HG02763 (cell line): ENCODE results near the gene PODXL.
A peak's percentile ranks its signal among the peaks of the same experiment; 100 is the strongest.

Experiments
- ATAC-seq: cut with Tn5 transposase; IDR thresholded peaks from one replicate; pipeline ENCODE4 v1.9.1; 2021; ENCODE audit warnings: mild to moderate bottlenecking, moderate library complexity; ENCODE audit not compliant: unreplicated experiment

Gene PODXL

DNA sequence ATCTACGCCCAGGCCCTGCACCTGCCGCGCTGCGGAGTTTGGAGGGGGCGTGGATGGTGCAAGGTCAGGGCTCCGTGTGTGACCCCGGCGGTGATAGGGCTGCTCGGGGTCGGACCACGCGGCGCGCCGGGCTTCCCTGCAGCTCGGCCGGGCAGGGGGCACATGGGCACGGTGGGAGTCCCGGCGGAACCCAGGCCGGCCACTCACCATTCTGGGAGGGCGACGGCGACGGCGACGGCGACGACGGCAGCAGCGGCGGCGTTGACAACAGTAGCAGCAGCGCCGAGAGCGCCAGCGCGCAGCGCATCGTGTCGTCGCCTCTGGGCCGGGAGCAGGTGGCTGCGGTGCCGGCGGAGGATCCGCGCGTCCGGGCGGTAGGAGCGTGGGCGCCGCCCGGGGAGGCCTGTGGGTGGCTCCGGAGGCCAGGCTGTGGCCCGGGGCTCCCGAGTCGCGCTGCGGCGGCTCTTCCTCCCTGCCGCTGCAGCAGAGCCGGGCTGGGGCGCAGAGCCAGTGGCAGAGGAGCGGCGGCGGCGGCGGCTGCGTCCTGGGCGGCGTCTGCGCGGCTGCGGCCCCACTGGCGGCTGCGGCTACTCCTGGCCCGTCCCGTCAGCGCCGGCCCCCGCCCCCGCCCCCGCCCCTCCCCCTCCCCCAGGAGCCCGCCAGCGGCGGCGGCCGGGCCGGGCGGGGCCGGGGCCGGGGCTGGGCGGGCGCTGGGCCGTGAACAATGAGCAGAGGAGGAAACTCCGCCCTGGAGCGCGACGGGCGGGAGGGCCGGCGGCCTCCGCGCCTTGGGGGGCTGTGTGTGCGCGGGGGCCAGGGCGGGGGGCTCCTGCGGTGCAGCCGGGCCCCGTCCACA lies at the start of gene PODXL:
Gene PODXL, minus strand, starts transcription at position 576 of the 856 bp plus-strand sequence. Its CDS starts 269 bp downstream, at position 307.
- ATAC-seq = peak; percentile 62

- no peak for ATAC-seq
Measured at GRCh38 chr7:131605280-131605878, 49.0 kb upstream of the PODXL start.

GRCh38 chr7:131604841-131605279 lies 48.4 kb upstream of the PODXL start:
- no peak for ATAC-seq

GRCh38 chr7:131603932-131604331 lies 47.5 kb upstream of the PODXL start:
- ATAC-seq = no peak

- no peak for ATAC-seq
Measured at GRCh38 chr7:131602994-131603372, 46.6 kb upstream of the PODXL start.

DNA sequence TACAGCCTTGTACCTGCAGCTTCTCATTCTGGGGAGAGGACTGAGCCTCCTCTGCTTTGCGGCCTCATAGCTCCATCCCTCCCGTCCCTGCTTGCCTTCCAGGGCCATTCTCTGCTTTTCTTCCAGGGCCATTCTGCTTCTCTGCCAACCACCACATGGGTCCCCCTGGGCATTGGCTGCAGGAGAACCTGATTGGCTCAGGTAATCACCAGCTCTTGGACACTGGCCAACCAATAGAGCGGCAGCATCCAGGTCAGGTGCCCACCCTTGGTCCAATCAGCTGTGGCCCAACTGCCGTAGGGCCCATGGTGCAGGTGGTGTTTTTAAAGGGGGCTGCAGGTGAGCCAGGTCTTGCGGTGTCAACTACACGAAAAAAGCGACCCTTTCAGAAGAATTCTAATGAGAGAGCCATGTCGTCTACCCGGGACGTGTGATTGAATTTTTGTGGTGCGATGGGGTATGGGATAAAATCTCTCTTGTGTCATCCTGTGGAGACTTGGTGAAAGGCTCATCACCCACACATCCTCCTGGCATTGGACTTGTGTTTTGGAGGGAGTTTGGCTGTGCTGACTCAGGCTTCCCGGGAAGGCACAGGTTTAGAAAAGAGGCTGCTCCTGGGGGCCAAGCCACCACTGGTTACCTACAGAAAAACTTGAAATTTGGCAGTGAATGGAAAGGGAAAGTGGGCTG lies 46.0 kb upstream of the PODXL start:
- no peak for ATAC-seq

GRCh38 chr7:131600085-131600881 lies 43.9 kb upstream of the PODXL start:
- no peak for ATAC-seq

- ATAC-seq = no peak
Measured at GRCh38 chr7:131596785-131597184, 40.4 kb upstream of the PODXL start.

DNA sequence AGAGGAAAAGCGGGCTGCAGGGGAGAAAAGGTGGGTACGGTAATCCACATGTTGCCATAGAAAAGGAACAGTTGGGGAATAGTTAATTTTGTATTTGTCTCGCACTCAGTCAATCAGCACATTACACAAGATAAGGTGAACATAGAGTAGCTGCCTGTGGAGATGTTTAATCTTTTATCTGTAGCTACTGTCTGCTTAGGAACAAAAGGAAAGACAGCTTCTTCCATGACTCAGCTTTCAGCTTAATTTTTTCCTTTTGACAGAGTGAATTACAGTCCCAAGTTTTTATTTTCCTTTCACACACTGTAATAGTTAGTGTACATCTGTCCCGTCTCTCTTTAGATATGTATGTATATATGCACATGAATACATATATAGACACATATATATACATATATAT lies 39.3 kb upstream of the PODXL start:
- no peak for ATAC-seq

DNA sequence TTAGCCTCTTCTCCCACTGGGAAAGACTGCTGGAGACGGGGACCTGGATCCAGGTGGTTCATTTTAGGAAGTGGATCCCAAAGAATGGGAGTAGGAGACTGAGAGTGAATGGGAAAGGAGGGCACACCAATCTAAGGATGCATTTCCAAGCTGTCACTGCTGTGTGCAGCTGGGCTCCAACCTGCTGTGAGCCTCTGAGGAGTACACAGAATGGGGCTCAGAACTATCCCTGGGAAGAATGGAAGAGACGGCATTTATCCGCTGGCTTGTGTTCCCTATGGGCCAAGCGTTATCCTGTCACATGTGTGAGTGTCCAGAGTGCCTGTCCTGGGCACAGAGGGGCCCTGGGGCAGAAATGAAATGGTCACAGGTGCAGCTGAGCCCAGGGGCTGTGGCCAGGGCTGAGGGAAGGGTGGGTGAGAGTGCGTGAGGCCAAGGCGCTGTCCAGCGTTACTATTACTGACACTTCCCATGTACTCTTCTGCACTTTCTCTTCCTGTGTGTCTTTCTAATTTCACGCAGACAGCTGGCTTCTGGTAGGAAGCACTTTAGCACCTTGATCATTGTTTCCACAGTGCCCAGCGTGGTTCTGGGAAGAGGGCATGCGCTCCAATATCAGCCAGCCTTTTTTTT lies 35.4 kb upstream of the PODXL start:
- no peak for ATAC-seq

DNA sequence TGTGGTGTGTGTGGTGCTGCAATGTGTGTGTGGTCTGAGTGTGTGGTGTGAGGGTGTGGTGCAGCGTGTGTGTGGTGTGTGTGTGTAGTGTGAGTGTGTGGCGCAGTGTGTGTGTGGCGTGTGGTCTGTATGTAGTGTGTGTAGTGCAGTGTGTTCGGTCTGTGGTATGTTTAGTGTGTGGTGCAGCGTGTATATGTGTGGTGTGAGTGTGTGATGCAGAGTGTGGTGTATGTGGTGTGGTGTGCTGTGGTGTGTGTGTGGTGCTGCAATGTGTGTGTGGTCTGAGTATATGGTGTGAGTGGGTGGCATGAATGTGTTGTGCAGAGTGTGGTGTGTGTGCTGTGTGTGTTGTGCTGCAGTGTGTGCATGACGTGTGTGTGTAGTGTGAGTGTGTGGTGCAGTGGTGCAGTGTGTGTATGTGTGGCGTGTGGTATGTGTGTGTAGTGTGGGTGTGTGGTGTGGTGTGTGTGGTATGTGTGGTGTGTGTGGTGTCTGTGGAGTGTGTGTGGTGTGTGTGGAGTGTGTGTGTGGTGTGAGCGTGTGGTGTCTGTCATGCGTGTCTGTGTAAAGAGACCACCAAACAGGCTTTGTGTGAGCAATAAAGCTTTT lies 31.0 kb upstream of the PODXL start:
- no peak for ATAC-seq

GRCh38 chr7:131586759-131587158 lies 30.3 kb upstream of the PODXL start:
- ATAC-seq = no peak

- ATAC-seq = no peak
Measured at GRCh38 chr7:131586259-131586658, 29.8 kb upstream of the PODXL start.

DNA sequence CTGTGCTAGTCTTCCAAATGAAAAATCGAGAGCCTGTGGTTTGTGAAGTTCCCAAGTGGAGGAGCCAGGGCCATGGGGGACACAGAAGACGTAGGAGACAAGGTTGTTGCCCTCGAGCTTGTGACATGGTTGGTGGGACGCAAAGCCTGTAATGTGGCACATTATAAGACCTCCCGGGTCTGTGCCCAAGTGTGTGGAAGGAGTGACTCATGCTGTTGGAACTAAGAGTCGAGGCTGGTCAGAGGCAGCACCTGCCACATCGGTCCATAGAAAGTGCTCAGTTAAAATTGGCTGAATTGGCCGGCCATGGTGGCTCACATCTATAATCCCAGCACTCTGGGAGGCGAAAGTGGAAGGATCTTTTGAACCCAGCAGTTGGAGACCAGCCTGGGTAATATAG lies 27.0 kb upstream of the PODXL start:
- no peak for ATAC-seq

- ATAC-seq = no peak
Measured at GRCh38 chr7:131581241-131582051, 25.0 kb upstream of the PODXL start.

DNA sequence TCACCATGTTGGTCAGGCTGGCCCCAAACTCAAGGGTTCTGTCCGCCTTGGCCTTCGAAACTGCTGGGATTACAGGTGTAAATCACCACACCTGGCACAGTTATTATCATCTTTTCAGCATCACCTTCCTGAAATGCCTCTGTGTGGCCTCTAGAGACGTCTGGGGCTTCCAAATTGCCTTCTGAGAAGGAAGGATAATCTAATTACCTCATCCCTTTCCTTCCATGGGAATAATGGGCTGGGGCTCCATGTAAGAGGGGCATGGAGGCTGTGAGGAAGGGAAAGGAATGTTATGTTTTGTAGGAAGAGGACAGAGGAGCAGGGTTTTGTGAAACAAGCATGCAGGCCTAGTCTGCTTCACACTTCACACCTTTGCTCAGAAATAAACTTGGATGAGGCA lies 22.2 kb upstream of the PODXL start:
- ATAC-seq = no peak

GRCh38 chr7:131574741-131575140 lies 18.3 kb upstream of the PODXL start:
- ATAC-seq = no peak

GRCh38 chr7:131570401-131570800 lies 14.0 kb upstream of the PODXL start:
- no peak for ATAC-seq

- no peak for ATAC-seq
Measured at GRCh38 chr7:131568970-131569369, 12.5 kb upstream of the PODXL start.
